Keratinocyte (primary cell): ENCODE results near the gene DLEC1. TPM values are rescaled to one million over a fixed set of nuclear protein-coding genes. Genes with fewer than 3 reads are reported as not detected.

Experiments
- DNase-seq: peaks from one replicate; pipeline ENCODE4 v3.0.0-alpha.2; 2011; ENCODE audit warnings: low read depth, missing footprints, low spot score
- FAIRE-seq: peaks from 2 replicates; lab custom pipeline; 2011; peaks lifted over from hg19 to GRCh38; lab: Jason Lieb, UNC
- H2AFZ ChIP-seq: 2 replicates; pipeline ENCODE4 v1.6.0; 2012; ENCODE audit warnings: low read length, control low read depth, inconsistent platforms; ENCODE audit not compliant: control insufficient read depth
- H3K27ac ChIP-seq: 2 replicates; pipeline ENCODE4 v1.5.1; 2011; ENCODE audit warnings: low read length; ENCODE audit not compliant: control insufficient read depth, insufficient read depth
- H3K27me3 ChIP-seq: 3 replicates; pipeline ENCODE4 v1.6.0; 2011; ENCODE audit warnings: low read length; ENCODE audit not compliant: control insufficient read depth, insufficient read depth; ENCODE audit errors: extremely low read depth
- H3K36me3 ChIP-seq, 2 experiments: 2 replicates in 1 of 2; 3 replicates in 1 of 2; pipeline ENCODE4 v1.5.1; 2011; ENCODE audit warnings: low read length in 2 of 2, mild to moderate bottlenecking in 1 of 2; ENCODE audit not compliant: control insufficient read depth in 2 of 2, insufficient read depth in 2 of 2; ENCODE audit errors: extremely low read depth in 1 of 2
- H3K4me1 ChIP-seq: 3 replicates; pipeline ENCODE4 v1.5.1; 2011; ENCODE audit warnings: low read length; ENCODE audit not compliant: control insufficient read depth, insufficient read depth; ENCODE audit errors: extremely low read depth
- H3K4me2 ChIP-seq: 3 replicates; pipeline ENCODE4 v1.6.0; 2011; ENCODE audit warnings: low read depth, low read length; ENCODE audit not compliant: control insufficient read depth, insufficient read depth; ENCODE audit errors: extremely low read depth
- H3K4me3 ChIP-seq, 3 experiments: fragments of 200-600 bp in 1 of 3; sonication (generic) in 1 of 3; 2 replicates in 2 of 3; 3 replicates in 1 of 3; pipeline ENCODE4 v1.5.1; 2011 to 2016; ENCODE audit warnings: low read length in 3 of 3, mild to moderate bottlenecking in 3 of 3, control low read depth in 2 of 3, inconsistent platforms in 1 of 3, low read depth in 1 of 3, mixed read lengths in 1 of 3, mixed run types in 1 of 3, moderate library complexity in 1 of 3; ENCODE audit not compliant: control insufficient read depth in 2 of 3, insufficient read depth in 2 of 3; ENCODE audit errors: extremely low read depth in 1 of 3
- H3K79me2 ChIP-seq: 2 replicates; pipeline ENCODE4 v1.6.0; 2012; ENCODE audit warnings: low read length; ENCODE audit not compliant: control insufficient read depth, insufficient read depth
- H3K9ac ChIP-seq: 3 replicates; pipeline ENCODE4 v1.6.0; 2011; ENCODE audit warnings: low read length; ENCODE audit not compliant: control insufficient read depth, insufficient read depth; ENCODE audit errors: extremely low read depth
- H3K9me1 ChIP-seq: 3 replicates; pipeline ENCODE4 v1.6.0; 2011; ENCODE audit warnings: low read length; ENCODE audit not compliant: control insufficient read depth, insufficient read depth; ENCODE audit errors: extremely low read depth
- H3K9me3 ChIP-seq: 2 replicates; pipeline ENCODE4 v1.5.1; 2012; ENCODE audit warnings: low read depth, low read length; ENCODE audit not compliant: control insufficient read depth
- H4K20me1 ChIP-seq: 3 replicates; pipeline ENCODE4 v1.6.0; 2011; ENCODE audit warnings: low read length; ENCODE audit not compliant: control insufficient read depth, insufficient read depth; ENCODE audit errors: extremely low read depth
- CTCF ChIP-seq, 3 experiments: IDR thresholded peaks in 1 of 3; conservative IDR thresholded peaks in 1 of 3; optimal IDR thresholded peaks in 1 of 3; 2 replicates in 2 of 3; 3 replicates in 1 of 3; pipeline versions ENCODE3 to v1.5.1; 2011; ENCODE audit warnings: low read length in 3 of 3, mild to moderate bottlenecking in 3 of 3, moderate library complexity in 2 of 3, control low read depth in 1 of 3, inconsistent platforms in 1 of 3; ENCODE audit not compliant: insufficient read depth in 2 of 3; ENCODE audit errors: extremely low read depth in 1 of 3
- EZH2 ChIP-seq: IDR thresholded peaks from one replicate; pipeline ENCODE4 v1.6.1; 2012; ENCODE audit warnings: inconsistent platforms, mild to moderate bottlenecking, low read length, moderate library complexity
- dilution Hi-C: fragments of 300-500 bp; cut with MboI; formaldehyde crosslinking; loops from one replicate; pipeline ENCODE4 v1.7.0; 2020; ENCODE audit warnings: low sequenced_read_pairs; ENCODE audit not compliant: extremely low pct_ligation_motif_present
- polyA plus RNA-seq, 5 experiments: library from polyadenylated mRNA; depleted of rRNA in 3 of 5; stranded (reverse) in 3 of 5; stranded (forward) in 1 of 5; unstranded in 1 of 5; fragments of >200 nt; gene quantifications; 1 replicate in 1 of 5; 2 replicates in 3 of 5; 3 replicates in 1 of 5; pipeline versions ENCODE4 v1.2.1 to v1.2.3, GENCODE V29; 2011 to 2012; ENCODE audit warnings: missing spikeins in 2 of 5, low read depth in 1 of 5, low replicate concordance in 1 of 5

The DLEC1 gene
- polyA plus RNA-seq, 1 donor (not counting 4 experiments of a cell fraction or from before 2014, with no cell fraction given) = not detected

- FAIRE-seq (no peak), DNase-seq (no peak)
- H2AFZ ChIP-seq = no peak overlapping the region
- H3K79me2 ChIP-seq = no peaks in the 10 kb centered on the region
- H4K20me1 ChIP-seq = no peaks in the 10 kb centered on the region
- no peaks in the 10 kb centered on the region for H3K9me1 ChIP-seq
- H3K36me3 ChIP-seq = no peaks in the 10 kb centered on the region
- H3K4me1 ChIP-seq = no peaks in the 10 kb centered on the region
- no peak overlapping the region for H3K4me2 ChIP-seq
- no peak overlapping the region for H3K27ac ChIP-seq
- no peaks in the 10 kb centered on the region for H3K9me3 ChIP-seq
- no peak overlapping the region for H3K9ac ChIP-seq
- no peak overlapping the region for H3K4me3 ChIP-seq
- dilution Hi-C loops = no loop called here
- H3K27me3 ChIP-seq = no peaks in the 10 kb centered on the region
- TF ChIP-seq CTCF (optimal IDR thresholded peaks at IDR 0.05 in 1 of 3, IDR thresholded peaks at IDR 0.05 in 1 of 3, conservative IDR thresholded peaks at IDR 0.05 in 1 of 3; ENCODE audit: extremely low read depth in 1 of 3, insufficient read depth in 2 of 3, low read length in 3 of 3) = no peak
Observed at GRCh38 chr3:38046027-38046426, 7.0 kb downstream of the DLEC1 start.

GRCh38 chr3:38046821-38047220, 7.8 kb downstream of the DLEC1 start:
- H3K27me3 ChIP-seq = no peaks in the 10 kb centered on the region
- DNase-seq = no peak
- H3K4me2 ChIP-seq = no peak overlapping the region
- no peak for FAIRE-seq
- dilution Hi-C loops = no loop called here
- H4K20me1 ChIP-seq = no peaks in the 10 kb centered on the region
- no peaks in the 10 kb centered on the region for H3K79me2 ChIP-seq
- no peak overlapping the region for H2AFZ ChIP-seq
- H3K4me1 ChIP-seq = no peaks in the 10 kb centered on the region
- H3K27ac ChIP-seq = no peak overlapping the region
- no peak for TF ChIP-seq CTCF (optimal IDR thresholded peaks at IDR 0.05 in 1 of 3, IDR thresholded peaks at IDR 0.05 in 1 of 3, conservative IDR thresholded peaks at IDR 0.05 in 1 of 3; ENCODE audit: extremely low read depth in 1 of 3, insufficient read depth in 2 of 3, low read length in 3 of 3)
- no peak for TF ChIP-seq EZH2
- no peaks in the 10 kb centered on the region for H3K9me3 ChIP-seq
- no peak overlapping the region for H3K4me3 ChIP-seq
- no peaks in the 10 kb centered on the region for H3K36me3 ChIP-seq
- no peaks in the 10 kb centered on the region for H3K9me1 ChIP-seq
- H3K9ac ChIP-seq = no peak overlapping the region
